ENCODE results near the gene EYA2.

- TF ChIP-seq ZNF274 (IDR thresholded peaks at IDR 0.05; ENCODE audit: low read depth, low read length) (no peak), SUZ12 (IDR thresholded peaks at IDR 0.05; ENCODE audit: extremely low read depth, insufficient read depth, insufficient read length) (no peak)
These were observed 311.0 kb downstream of the EYA2 start for GRCh38 chr20:47205577-47206123.
